Keratinocyte (primary cell): ENCODE results near the gene KLHL14. TPM values are rescaled to one million over a fixed set of nuclear protein-coding genes. Genes with fewer than 3 reads are reported as not detected.

Source experiments
- DNase-seq: peaks from one replicate; pipeline ENCODE4 v3.0.0-alpha.2; 2011; ENCODE audit warnings: low read depth, missing footprints, low spot score
- FAIRE-seq: peaks from 2 replicates; lab custom pipeline; 2011; peaks lifted over from hg19 to GRCh38; lab: Jason Lieb, UNC
- H2AFZ ChIP-seq: 2 replicates; pipeline ENCODE4 v1.6.0; 2012; ENCODE audit warnings: low read length, control low read depth, inconsistent platforms; ENCODE audit not compliant: control insufficient read depth
- H3K27ac ChIP-seq: 2 replicates; pipeline ENCODE4 v1.5.1; 2011; ENCODE audit warnings: low read length; ENCODE audit not compliant: control insufficient read depth, insufficient read depth
- H3K27me3 ChIP-seq: 3 replicates; pipeline ENCODE4 v1.6.0; 2011; ENCODE audit warnings: low read length; ENCODE audit not compliant: control insufficient read depth, insufficient read depth; ENCODE audit errors: extremely low read depth
- H3K36me3 ChIP-seq, 2 experiments: 2 replicates in 1 of 2; 3 replicates in 1 of 2; pipeline ENCODE4 v1.5.1; 2011; ENCODE audit warnings: low read length in 2 of 2, mild to moderate bottlenecking in 1 of 2; ENCODE audit not compliant: control insufficient read depth in 2 of 2, insufficient read depth in 2 of 2; ENCODE audit errors: extremely low read depth in 1 of 2
- H3K4me1 ChIP-seq: 3 replicates; pipeline ENCODE4 v1.5.1; 2011; ENCODE audit warnings: low read length; ENCODE audit not compliant: control insufficient read depth, insufficient read depth; ENCODE audit errors: extremely low read depth
- H3K4me2 ChIP-seq: 3 replicates; pipeline ENCODE4 v1.6.0; 2011; ENCODE audit warnings: low read depth, low read length; ENCODE audit not compliant: control insufficient read depth, insufficient read depth; ENCODE audit errors: extremely low read depth
- H3K4me3 ChIP-seq, 3 experiments: fragments of 200-600 bp in 1 of 3; sonication (generic) in 1 of 3; 2 replicates in 2 of 3; 3 replicates in 1 of 3; pipeline ENCODE4 v1.5.1; 2011 to 2016; ENCODE audit warnings: low read length in 3 of 3, mild to moderate bottlenecking in 3 of 3, control low read depth in 2 of 3, inconsistent platforms in 1 of 3, low read depth in 1 of 3, mixed read lengths in 1 of 3, mixed run types in 1 of 3, moderate library complexity in 1 of 3; ENCODE audit not compliant: control insufficient read depth in 2 of 3, insufficient read depth in 2 of 3; ENCODE audit errors: extremely low read depth in 1 of 3
- H3K79me2 ChIP-seq: 2 replicates; pipeline ENCODE4 v1.6.0; 2012; ENCODE audit warnings: low read length; ENCODE audit not compliant: control insufficient read depth, insufficient read depth
- H3K9ac ChIP-seq: 3 replicates; pipeline ENCODE4 v1.6.0; 2011; ENCODE audit warnings: low read length; ENCODE audit not compliant: control insufficient read depth, insufficient read depth; ENCODE audit errors: extremely low read depth
- H3K9me1 ChIP-seq: 3 replicates; pipeline ENCODE4 v1.6.0; 2011; ENCODE audit warnings: low read length; ENCODE audit not compliant: control insufficient read depth, insufficient read depth; ENCODE audit errors: extremely low read depth
- H3K9me3 ChIP-seq: 2 replicates; pipeline ENCODE4 v1.5.1; 2012; ENCODE audit warnings: low read depth, low read length; ENCODE audit not compliant: control insufficient read depth
- H4K20me1 ChIP-seq: 3 replicates; pipeline ENCODE4 v1.6.0; 2011; ENCODE audit warnings: low read length; ENCODE audit not compliant: control insufficient read depth, insufficient read depth; ENCODE audit errors: extremely low read depth
- CTCF ChIP-seq, 3 experiments: IDR thresholded peaks in 1 of 3; conservative IDR thresholded peaks in 1 of 3; optimal IDR thresholded peaks in 1 of 3; 2 replicates in 2 of 3; 3 replicates in 1 of 3; pipeline versions ENCODE3 to v1.5.1; 2011; ENCODE audit warnings: low read length in 3 of 3, mild to moderate bottlenecking in 3 of 3, moderate library complexity in 2 of 3, control low read depth in 1 of 3, inconsistent platforms in 1 of 3; ENCODE audit not compliant: insufficient read depth in 2 of 3; ENCODE audit errors: extremely low read depth in 1 of 3
- EZH2 ChIP-seq: IDR thresholded peaks from one replicate; pipeline ENCODE4 v1.6.1; 2012; ENCODE audit warnings: inconsistent platforms, mild to moderate bottlenecking, low read length, moderate library complexity
- dilution Hi-C: fragments of 300-500 bp; cut with MboI; formaldehyde crosslinking; loops from one replicate; pipeline ENCODE4 v1.7.0; 2020; ENCODE audit warnings: low sequenced_read_pairs; ENCODE audit not compliant: extremely low pct_ligation_motif_present
- polyA plus RNA-seq, 5 experiments: library from polyadenylated mRNA; depleted of rRNA in 3 of 5; stranded (reverse) in 3 of 5; stranded (forward) in 1 of 5; unstranded in 1 of 5; fragments of >200 nt; gene quantifications; 1 replicate in 1 of 5; 2 replicates in 3 of 5; 3 replicates in 1 of 5; pipeline versions ENCODE4 v1.2.1 to v1.2.3, GENCODE V29; 2011 to 2012; ENCODE audit warnings: missing spikeins in 2 of 5, low read depth in 1 of 5, low replicate concordance in 1 of 5

KLHL14 gene
- polyA plus RNA-seq, 1 donor (not counting 4 experiments of a cell fraction or from before 2014, with no cell fraction given), result not detected

DNA sequence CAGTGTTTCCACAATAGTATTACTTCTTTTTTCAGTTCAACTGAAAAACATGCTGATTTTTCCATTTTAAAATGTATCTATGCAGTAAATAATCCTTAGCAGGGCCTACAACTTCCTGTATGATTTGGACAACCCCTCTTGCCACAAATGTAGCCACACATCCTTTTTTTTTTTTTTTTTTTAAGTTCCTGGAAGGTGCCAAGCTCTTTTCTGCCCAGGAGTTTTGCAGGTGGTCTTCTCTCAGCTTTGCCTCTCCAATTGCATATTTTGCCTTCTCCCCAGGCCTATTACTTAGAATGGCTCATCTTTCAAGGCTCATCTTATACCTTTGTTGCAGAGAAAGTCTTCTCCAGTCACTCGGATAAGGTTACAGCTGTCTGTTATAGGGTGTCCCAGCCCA is 11.6 kb downstream of the KLHL14 start:
- H3K4me3 ChIP-seq, result no peak overlapping the region
- H3K9me1 ChIP-seq, result no peaks in the 10 kb centered on the region
- H3K36me3 ChIP-seq, result no peaks in the 10 kb centered on the region
- no peak overlapping the region for H3K27ac ChIP-seq
- H3K4me2 ChIP-seq, result no peak overlapping the region
- DNase-seq (no peak), FAIRE-seq (no peak)
- H3K27me3 ChIP-seq, result peaks cover 3% of the 10 kb centered on the region
- no peaks in the 10 kb centered on the region for H4K20me1 ChIP-seq
- no peak overlapping the region for H3K9ac ChIP-seq
- dilution Hi-C loops, result no loop called here
- no peaks in the 10 kb centered on the region for H3K79me2 ChIP-seq
- H3K9me3 ChIP-seq, result no peaks in the 10 kb centered on the region
- H3K4me1 ChIP-seq, result no peaks in the 10 kb centered on the region
- TF ChIP-seq EZH2, result no peak
- no peak for TF ChIP-seq CTCF (optimal IDR thresholded peaks at IDR 0.05 in 1 of 3, IDR thresholded peaks at IDR 0.05 in 1 of 3, conservative IDR thresholded peaks at IDR 0.05 in 1 of 3; ENCODE audit: extremely low read depth in 1 of 3, insufficient read depth in 2 of 3, low read length in 3 of 3)
- H2AFZ ChIP-seq, result no peak overlapping the region

- H3K4me2 ChIP-seq, result no peak overlapping the region
- no peaks in the 10 kb centered on the region for H4K20me1 ChIP-seq
- H3K36me3 ChIP-seq, result no peaks in the 10 kb centered on the region
- no peak for DNase-seq
- H2AFZ ChIP-seq, result no peak overlapping the region
- no peak overlapping the region for H3K27ac ChIP-seq
- TF ChIP-seq CTCF (optimal IDR thresholded peaks at IDR 0.05 in 1 of 3, IDR thresholded peaks at IDR 0.05 in 1 of 3, conservative IDR thresholded peaks at IDR 0.05 in 1 of 3; ENCODE audit: extremely low read depth in 1 of 3, insufficient read depth in 2 of 3, low read length in 3 of 3) (no peak), EZH2 (no peak)
- no peaks in the 10 kb centered on the region for H3K9me3 ChIP-seq
- no peaks in the 10 kb centered on the region for H3K79me2 ChIP-seq
- no peak overlapping the region for H3K4me3 ChIP-seq
- no peak overlapping the region for H3K9ac ChIP-seq
- no peak for FAIRE-seq
- dilution Hi-C loops, result no loop called here
- H3K27me3 ChIP-seq, result peaks cover 3% of the 10 kb centered on the region
- H3K4me1 ChIP-seq, result no peaks in the 10 kb centered on the region
- no peaks in the 10 kb centered on the region for H3K9me1 ChIP-seq
These were observed 12.4 kb downstream of the KLHL14 start for GRCh38 chr18:32760391-32760790.
